ENCODE measurements around the gene ZNF766. TPM values are rescaled to one million over a fixed set of nuclear protein-coding genes. Genes with fewer than 3 reads are reported as not detected.

The ZNF766 gene
- total and polyA plus RNA-seq, 2 of the 13 experiments (the other 11 are each of a cell fraction or from before 2014, with no cell fraction given): 5.2 to 10.3 TPM

DNA sequence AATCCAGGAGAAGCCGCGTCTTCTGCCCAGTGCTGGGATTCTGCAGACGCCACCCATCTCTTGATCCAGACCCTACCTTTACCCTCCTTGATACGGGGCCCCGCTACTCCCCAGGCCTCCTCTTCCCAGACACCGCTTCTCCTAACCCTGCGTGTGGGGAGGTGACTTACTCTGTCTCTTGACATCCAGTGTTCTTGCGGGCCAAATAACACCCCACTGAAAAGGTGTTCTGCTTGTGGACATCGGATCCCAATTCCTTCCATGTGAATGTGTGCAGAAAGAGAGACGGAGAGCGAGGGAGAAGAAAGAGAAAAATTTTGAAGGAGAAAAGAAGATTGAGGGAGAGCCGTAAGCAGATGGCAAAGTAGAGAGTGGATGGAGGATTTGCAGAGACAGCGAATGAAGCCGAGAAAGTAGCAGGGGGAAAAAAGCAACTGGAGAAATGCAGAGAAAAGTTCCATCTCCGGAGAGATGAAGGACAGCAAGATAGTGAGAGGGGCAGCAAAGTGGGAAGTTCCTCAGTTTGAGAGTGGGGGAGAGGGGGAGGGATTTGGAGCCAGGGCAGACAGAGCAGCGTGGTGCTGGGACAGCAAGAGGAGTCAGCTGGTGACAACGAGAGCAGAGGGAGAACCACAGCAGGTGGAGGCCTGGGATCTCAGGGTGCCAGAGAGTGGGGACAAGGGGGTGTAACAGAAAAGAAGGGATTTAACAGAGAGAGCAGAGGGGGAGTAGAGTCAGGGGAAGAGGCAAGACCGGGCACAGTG is 28.4 kb downstream of the ZNF766 start (continued):
- TF ChIP-seq, protein P1, sequence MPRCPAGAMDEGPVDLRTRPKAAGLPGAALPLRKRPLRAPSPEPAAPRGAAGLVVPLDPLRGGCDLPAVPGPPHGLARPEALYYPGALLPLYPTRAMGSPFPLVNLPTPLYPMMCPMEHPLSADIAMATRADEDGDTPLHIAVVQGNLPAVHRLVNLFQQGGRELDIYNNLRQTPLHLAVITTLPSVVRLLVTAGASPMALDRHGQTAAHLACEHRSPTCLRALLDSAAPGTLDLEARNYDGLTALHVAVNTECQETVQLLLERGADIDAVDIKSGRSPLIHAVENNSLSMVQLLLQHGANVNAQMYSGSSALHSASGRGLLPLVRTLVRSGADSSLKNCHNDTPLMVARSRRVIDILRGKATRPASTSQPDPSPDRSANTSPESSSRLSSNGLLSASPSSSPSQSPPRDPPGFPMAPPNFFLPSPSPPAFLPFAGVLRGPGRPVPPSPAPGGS (CRISPR knock-in tag; IDR thresholded peaks at IDR 0.05): no peak

DNA sequence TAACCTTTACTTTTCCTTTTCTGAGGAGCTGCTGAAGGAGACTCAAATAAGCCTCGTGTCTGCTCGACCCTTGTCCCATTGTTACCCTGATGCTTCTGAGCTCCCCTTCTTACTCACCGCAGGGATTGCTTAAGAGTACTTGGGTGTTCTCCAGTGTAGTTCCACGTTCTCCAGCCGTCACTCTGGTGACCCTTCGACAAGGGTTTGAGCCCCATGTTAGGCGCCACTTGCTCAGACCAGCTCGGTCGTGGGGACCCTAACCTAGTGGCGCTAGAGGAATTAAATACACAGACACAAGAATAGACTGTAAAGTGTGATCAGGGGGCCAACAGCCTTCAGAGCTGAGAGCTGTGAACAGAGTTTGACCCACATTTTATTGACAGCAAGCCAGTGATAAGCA is 37.9 kb downstream of the ZNF766 start:
- peaks cover 19 to 67% of the 10 kb centered on the region in 2 experiments for H3K36me3 ChIP-seq (replicated peaks in 1 of 2; ENCODE audit: control insufficient read depth in 1 of 2, insufficient read depth in 2 of 2, low read length in 2 of 2)
- no peak for TF ChIP-seq ZNF264 (CRISPR knock-in tag; IDR thresholded peaks at IDR 0.05)
- TF ChIP-seq, protein P2, sequence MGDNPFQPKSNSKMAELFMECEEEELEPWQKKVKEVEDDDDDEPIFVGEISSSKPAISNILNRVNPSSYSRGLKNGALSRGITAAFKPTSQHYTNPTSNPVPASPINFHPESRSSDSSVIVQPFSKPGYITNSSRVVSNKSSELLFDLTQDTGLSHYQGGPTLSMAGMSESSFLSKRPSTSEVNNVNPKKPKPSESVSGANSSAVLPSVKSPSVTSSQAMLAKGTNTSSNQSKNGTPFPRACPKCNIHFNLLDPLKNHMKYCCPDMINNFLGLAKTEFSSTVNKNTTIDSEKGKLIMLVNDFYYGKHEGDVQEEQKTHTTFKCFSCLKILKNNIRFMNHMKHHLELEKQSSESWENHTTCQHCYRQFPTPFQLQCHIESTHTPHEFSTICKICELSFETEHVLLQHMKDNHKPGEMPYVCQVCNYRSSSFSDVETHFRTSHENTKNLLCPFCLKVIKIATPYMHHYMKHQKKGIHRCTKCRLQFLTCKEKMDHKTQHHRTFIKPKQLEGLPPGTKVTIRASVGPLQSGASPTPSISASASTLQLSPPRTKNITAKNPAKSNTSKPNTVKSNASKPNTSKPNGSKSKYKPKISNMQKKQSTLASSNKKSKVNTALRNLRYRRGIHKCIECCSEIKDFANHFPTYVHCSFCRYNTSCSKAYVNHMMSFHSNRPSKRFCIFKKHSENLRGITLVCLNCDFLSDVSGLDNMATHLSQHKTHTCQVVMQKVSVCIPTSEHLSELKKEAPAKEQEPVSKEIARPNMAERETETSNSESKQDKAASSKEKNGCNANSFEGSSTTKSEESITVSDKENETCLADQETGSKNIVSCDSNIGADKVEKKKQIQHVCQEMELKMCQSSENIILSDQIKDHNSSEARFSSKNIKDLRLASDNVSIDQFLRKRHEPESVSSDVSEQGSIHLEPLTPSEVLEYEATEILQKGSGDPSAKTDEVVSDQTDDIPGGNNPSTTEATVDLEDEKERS (CRISPR knock-in tag; IDR thresholded peaks at IDR 0.05): peak; percentile 95
- no peak for TF ChIP-seq KLF16 (CRISPR knock-in tag; IDR thresholded peaks at IDR 0.05)
- TF ChIP-seq, protein P3, sequence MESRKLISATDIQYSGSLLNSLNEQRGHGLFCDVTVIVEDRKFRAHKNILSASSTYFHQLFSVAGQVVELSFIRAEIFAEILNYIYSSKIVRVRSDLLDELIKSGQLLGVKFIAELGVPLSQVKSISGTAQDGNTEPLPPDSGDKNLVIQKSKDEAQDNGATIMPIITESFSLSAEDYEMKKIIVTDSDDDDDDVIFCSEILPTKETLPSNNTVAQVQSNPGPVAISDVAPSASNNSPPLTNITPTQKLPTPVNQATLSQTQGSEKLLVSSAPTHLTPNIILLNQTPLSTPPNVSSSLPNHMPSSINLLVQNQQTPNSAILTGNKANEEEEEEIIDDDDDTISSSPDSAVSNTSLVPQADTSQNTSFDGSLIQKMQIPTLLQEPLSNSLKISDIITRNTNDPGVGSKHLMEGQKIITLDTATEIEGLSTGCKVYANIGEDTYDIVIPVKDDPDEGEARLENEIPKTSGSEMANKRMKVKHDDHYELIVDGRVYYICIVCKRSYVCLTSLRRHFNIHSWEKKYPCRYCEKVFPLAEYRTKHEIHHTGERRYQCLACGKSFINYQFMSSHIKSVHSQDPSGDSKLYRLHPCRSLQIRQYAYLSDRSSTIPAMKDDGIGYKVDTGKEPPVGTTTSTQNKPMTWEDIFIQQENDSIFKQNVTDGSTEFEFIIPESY (CRISPR knock-in tag; IDR thresholded peaks at IDR 0.05): 0 out of 2 replicates have a peak, but pooled peaks have one; percentile 27
- TF ChIP-seq, protein P4, sequence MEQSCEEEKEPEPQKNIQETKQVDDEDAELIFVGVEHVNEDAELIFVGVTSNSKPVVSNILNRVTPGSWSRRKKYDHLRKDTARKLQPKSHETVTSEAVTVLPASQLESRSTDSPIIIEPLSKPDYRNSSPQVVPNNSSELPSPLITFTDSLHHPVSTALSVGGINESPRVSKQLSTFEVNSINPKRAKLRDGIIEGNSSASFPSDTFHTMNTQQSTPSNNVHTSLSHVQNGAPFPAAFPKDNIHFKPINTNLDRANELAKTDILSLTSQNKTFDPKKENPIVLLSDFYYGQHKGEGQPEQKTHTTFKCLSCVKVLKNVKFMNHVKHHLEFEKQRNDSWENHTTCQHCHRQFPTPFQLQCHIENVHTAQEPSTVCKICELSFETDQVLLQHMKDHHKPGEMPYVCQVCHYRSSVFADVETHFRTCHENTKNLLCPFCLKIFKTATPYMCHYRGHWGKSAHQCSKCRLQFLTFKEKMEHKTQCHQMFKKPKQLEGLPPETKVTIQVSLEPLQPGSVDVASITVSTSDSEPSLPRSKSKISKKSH (CRISPR knock-in tag; IDR thresholded peaks at IDR 0.05; ENCODE audit: borderline replicate concordance): 0 out of 2 replicates have a peak, but pooled peaks have one; percentile 62
- in situ Hi-C loops (cut with HindIII; ENCODE audit: extremely low pct_ligation_motif_present, low pct_unique_long_range_greater_than_20kb): no loop called here
- FAIRE-seq (no peak), DNase-seq (ENCODE audit: low spot score) (no peak), ATAC-seq (no peak)
- H3K9me3 ChIP-seq (ENCODE audit: low read length): peaks cover 60% of the 10 kb centered on the region
- H4K20me1 ChIP-seq (ENCODE audit: insufficient read depth, low read length): no peaks in the 10 kb centered on the region
- H3K27me3 ChIP-seq (ENCODE audit: control insufficient read depth in 1 of 2, insufficient read depth in 2 of 2, low read length in 2 of 2): no peaks in the 10 kb centered on the region
- no peaks in the 10 kb centered on the region for H3K4me1 ChIP-seq (ENCODE audit: insufficient read depth, low read length)
- no peak overlapping the region for H3K9ac ChIP-seq (ENCODE audit: insufficient read depth, low read depth, low read length)
- no peak overlapping the region for H3K27ac ChIP-seq (ENCODE audit: extremely low read length, insufficient read depth, low read length)
- H3K4me2 ChIP-seq (ENCODE audit: low read depth, low read length): no peak overlapping the region
- H3K4me3 ChIP-seq (replicated peaks in 1 of 3; ENCODE audit: insufficient read depth in 1 of 3, low read depth in 2 of 3, low read length in 3 of 3): no peak overlapping the region
- WGBS (ENCODE audit: low lambda C conversion rate): 96% methylated on average over 10 of the region's 10 CpGs
- H3K79me2 ChIP-seq (ENCODE audit: insufficient read depth, low read length): no peaks in the 10 kb centered on the region
- H2AFZ ChIP-seq (ENCODE audit: low read length): no peak overlapping the region
- intact Hi-C loops (cut with micrococcal nuclease; ENCODE audit: unreplicated experiment): no loop called here
- POLR2A ChIA-PET: no interaction called here
- no TSS peak for BruUV-seq (replicated peaks)
- CTCF ChIA-PET (ENCODE audit: low intra/inter-chr PET ratio, low total read pairs): no interaction called here
